Measurements from ENCODE around the gene AKAP12. TPM values are rescaled to one million over a fixed set of nuclear protein-coding genes. Genes with fewer than 3 reads are reported as not detected.

Gene AKAP12
- polyA plus RNA-seq, 1 donor (not counting 4 experiments of a cell fraction or from before 2014, with no cell fraction given), result 0.56 TPM

DNA sequence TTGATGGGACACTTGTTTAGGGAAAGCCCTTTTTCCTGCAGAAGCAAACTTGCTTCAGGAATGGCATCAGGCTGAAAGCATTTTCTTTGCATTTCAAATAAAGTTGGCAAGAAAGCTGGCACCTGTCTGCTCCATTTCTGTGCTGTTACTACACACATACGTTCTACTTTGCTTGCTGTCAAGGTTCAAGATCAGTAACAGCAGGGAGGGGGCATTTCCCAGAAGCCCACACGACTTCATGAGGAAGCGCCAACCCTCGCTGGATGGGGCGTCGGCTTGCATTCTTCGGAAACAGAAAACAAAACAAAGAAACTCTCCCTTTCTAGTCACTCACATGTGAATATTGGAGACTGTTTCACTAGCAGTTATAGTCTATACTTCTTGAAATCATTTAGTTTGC is 46.4 kb downstream of the AKAP12 start:
- FAIRE-seq, result no peak
- no peak overlapping the region for H2AFZ ChIP-seq (ENCODE audit: control insufficient read depth, low read length)

DNA sequence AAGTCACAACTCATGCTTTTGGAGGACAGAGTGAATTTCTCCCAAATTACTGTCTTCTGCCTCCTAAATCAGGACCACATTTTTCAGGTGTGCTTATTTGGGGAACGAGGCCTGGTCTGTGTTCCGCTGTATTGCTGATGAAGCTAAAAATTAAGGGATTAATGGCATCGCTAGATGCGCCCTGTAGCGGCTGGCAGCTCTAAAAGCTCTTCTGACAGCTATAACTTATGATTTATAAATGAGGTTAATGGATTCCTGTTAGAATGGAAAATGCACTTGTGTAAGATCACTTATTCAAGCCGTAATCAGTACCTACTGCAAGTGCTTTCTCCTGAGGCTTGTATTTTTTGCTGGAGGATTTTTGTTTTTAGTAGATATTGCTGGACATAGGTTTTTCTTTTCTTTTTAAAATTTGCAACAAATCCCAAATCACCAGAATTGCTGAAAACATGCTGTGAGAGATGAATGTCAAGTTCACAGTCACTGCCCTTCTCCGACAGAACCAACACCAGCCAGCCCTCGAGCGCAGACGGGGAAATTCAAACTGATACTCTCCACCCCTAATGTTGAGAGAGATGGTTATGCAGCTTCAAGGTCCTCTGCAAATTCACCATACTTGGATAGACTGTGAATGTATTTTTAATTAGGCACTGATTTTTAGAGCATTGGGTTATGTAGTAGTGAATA is 49.1 kb downstream of the AKAP12 start:
- Histone ChIP-seq H3K27ac (ENCODE audit: control insufficient read depth, insufficient read depth, low read length) (no peak overlapping the region), H3K9me1 (ENCODE audit: control insufficient read depth, extremely low read depth, insufficient read depth, low read length) (no peaks in the 10 kb centered on the region), H3K4me1 (ENCODE audit: control insufficient read depth, extremely low read depth, insufficient read depth, low read length) (peaks cover 3% of the 10 kb centered on the region), H3K4me2 (ENCODE audit: control insufficient read depth, extremely low read depth, insufficient read depth, low read depth, low read length) (no peak overlapping the region), H3K27me3 (ENCODE audit: control insufficient read depth, extremely low read depth, insufficient read depth, low read length) (peaks cover 5% of the 10 kb centered on the region), H2AFZ (ENCODE audit: control insufficient read depth, low read length) (no peak overlapping the region), H4K20me1 (ENCODE audit: control insufficient read depth, extremely low read depth, insufficient read depth, low read length) (no peaks in the 10 kb centered on the region), H3K79me2 (ENCODE audit: control insufficient read depth, insufficient read depth, low read length) (no peaks in the 10 kb centered on the region), H3K36me3 (ENCODE audit: control insufficient read depth in 2 of 2, extremely low read depth in 1 of 2, insufficient read depth in 2 of 2, low read length in 2 of 2) (no peaks in the 10 kb centered on the region), H3K9ac (ENCODE audit: control insufficient read depth, extremely low read depth, insufficient read depth, low read length) (no peak overlapping the region), H3K9me3 (ENCODE audit: control insufficient read depth, low read depth, low read length) (no peaks in the 10 kb centered on the region), H3K4me3 (ENCODE audit: control insufficient read depth in 2 of 3, extremely low read depth in 1 of 3, insufficient read depth in 2 of 3, low read depth in 1 of 3, low read length in 3 of 3) (no peak overlapping the region)
- FAIRE-seq (no peak), DNase-seq (ENCODE audit: low read depth, low spot score) (no peak)
- dilution Hi-C loops (cut with MboI; ENCODE audit: extremely low pct_ligation_motif_present, low sequenced_read_pairs), result no loop called here
- TF ChIP-seq, protein P1, sequence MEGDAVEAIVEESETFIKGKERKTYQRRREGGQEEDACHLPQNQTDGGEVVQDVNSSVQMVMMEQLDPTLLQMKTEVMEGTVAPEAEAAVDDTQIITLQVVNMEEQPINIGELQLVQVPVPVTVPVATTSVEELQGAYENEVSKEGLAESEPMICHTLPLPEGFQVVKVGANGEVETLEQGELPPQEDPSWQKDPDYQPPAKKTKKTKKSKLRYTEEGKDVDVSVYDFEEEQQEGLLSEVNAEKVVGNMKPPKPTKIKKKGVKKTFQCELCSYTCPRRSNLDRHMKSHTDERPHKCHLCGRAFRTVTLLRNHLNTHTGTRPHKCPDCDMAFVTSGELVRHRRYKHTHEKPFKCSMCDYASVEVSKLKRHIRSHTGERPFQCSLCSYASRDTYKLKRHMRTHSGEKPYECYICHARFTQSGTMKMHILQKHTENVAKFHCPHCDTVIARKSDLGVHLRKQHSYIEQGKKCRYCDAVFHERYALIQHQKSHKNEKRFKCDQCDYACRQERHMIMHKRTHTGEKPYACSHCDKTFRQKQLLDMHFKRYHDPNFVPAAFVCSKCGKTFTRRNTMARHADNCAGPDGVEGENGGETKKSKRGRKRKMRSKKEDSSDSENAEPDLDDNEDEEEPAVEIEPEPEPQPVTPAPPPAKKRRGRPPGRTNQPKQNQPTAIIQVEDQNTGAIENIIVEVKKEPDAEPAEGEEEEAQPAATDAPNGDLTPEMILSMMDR (optimal IDR thresholded peaks at IDR 0.05 in 1 of 3, IDR thresholded peaks at IDR 0.05 in 1 of 3, conservative IDR thresholded peaks at IDR 0.05 in 1 of 3; ENCODE audit: extremely low read depth in 1 of 3, insufficient read depth in 2 of 3, low read length in 3 of 3), result no peak
- TF ChIP-seq EZH2 (IDR thresholded peaks at IDR 0.05; ENCODE audit: low read length), result no peak

More for the DNA sequence above, 46.4 kb downstream of the AKAP12 start:
- Histone ChIP-seq H3K9ac (ENCODE audit: control insufficient read depth, extremely low read depth, insufficient read depth, low read length) (no peak overlapping the region), H3K36me3 (ENCODE audit: control insufficient read depth in 2 of 2, extremely low read depth in 1 of 2, insufficient read depth in 2 of 2, low read length in 2 of 2) (no peaks in the 10 kb centered on the region), H3K4me3 (ENCODE audit: control insufficient read depth in 2 of 3, extremely low read depth in 1 of 3, insufficient read depth in 2 of 3, low read depth in 1 of 3, low read length in 3 of 3) (no peak overlapping the region), H3K4me1 (ENCODE audit: control insufficient read depth, extremely low read depth, insufficient read depth, low read length) (peaks cover 6% of the 10 kb centered on the region), H3K4me2 (ENCODE audit: control insufficient read depth, extremely low read depth, insufficient read depth, low read depth, low read length) (no peak overlapping the region), H3K9me1 (ENCODE audit: control insufficient read depth, extremely low read depth, insufficient read depth, low read length) (no peaks in the 10 kb centered on the region), H3K27ac (ENCODE audit: control insufficient read depth, insufficient read depth, low read length) (no peak overlapping the region), H3K79me2 (ENCODE audit: control insufficient read depth, insufficient read depth, low read length) (no peaks in the 10 kb centered on the region), H3K9me3 (ENCODE audit: control insufficient read depth, low read depth, low read length) (no peaks in the 10 kb centered on the region), H3K27me3 (ENCODE audit: control insufficient read depth, extremely low read depth, insufficient read depth, low read length) (no peaks in the 10 kb centered on the region), H4K20me1 (ENCODE audit: control insufficient read depth, extremely low read depth, insufficient read depth, low read length) (no peaks in the 10 kb centered on the region)
- TF ChIP-seq, protein P1 (optimal IDR thresholded peaks at IDR 0.05 in 1 of 3, IDR thresholded peaks at IDR 0.05 in 1 of 3, conservative IDR thresholded peaks at IDR 0.05 in 1 of 3; ENCODE audit: extremely low read depth in 1 of 3, insufficient read depth in 2 of 3, low read length in 3 of 3), result no peak
- TF ChIP-seq EZH2 (IDR thresholded peaks at IDR 0.05; ENCODE audit: low read length), result no peak
- dilution Hi-C loops (cut with MboI; ENCODE audit: extremely low pct_ligation_motif_present, low sequenced_read_pairs), result no loop called here
- no peak for DNase-seq (ENCODE audit: low read depth, low spot score)
